GM19397 (cell line): Measurements from ENCODE around the gene LPAR3.
"Not testable (repeated sequence)": the region's sequence is repeated elsewhere in the genome, so short reads cannot be mapped to it uniquely, and the experiment has no call there.

Experiments
- ATAC-seq: cut with Tn5 transposase; IDR thresholded peaks from one replicate; pipeline ENCODE4 v1.9.1; 2021; ENCODE audit warnings: mild to moderate bottlenecking, moderate library complexity; ENCODE audit not compliant: unreplicated experiment

Gene LPAR3

GRCh38 chr1:84907095-84907827 is 14.3 kb upstream of the LPAR3 start:
- ATAC-seq = no peak

GRCh38 chr1:84902727-84903126 is 9.7 kb upstream of the LPAR3 start:
- ATAC-seq = not testable (repeated sequence)

- ATAC-seq = no peak
Observed at GRCh38 chr1:84899969-84900368, 7.0 kb upstream of the LPAR3 start.

- ATAC-seq = no peak
Observed at GRCh38 chr1:84896279-84896678, 3.3 kb upstream of the LPAR3 start.

GRCh38 chr1:84890566-84890965 is 2.4 kb downstream of the LPAR3 start:
- no peak for ATAC-seq

- no peak for ATAC-seq
Observed at GRCh38 chr1:84889437-84889836, 3.6 kb downstream of the LPAR3 start.

GRCh38 chr1:84888753-84889152 is 4.3 kb downstream of the LPAR3 start:
- no peak for ATAC-seq

GRCh38 chr1:84887261-84887934 is 5.6 kb downstream of the LPAR3 start:
- ATAC-seq = no peak

GRCh38 chr1:84885469-84885868 is 7.5 kb downstream of the LPAR3 start:
- no peak for ATAC-seq

- no peak for ATAC-seq
Observed at GRCh38 chr1:84884671-84885389, 8.2 kb downstream of the LPAR3 start.

GRCh38 chr1:84883286-84883685 is 9.7 kb downstream of the LPAR3 start:
- ATAC-seq = no peak

- ATAC-seq = no peak
Observed at GRCh38 chr1:84877592-84877991, 15.4 kb downstream of the LPAR3 start.

- ATAC-seq = no peak
Observed at GRCh38 chr1:84876353-84876752, 16.7 kb downstream of the LPAR3 start.

GRCh38 chr1:84873366-84873765 is 19.6 kb downstream of the LPAR3 start:
- ATAC-seq = no peak

GRCh38 chr1:84872696-84873355 is 20.2 kb downstream of the LPAR3 start:
- ATAC-seq = no peak

GRCh38 chr1:84871181-84871580 is 21.8 kb downstream of the LPAR3 start:
- no peak for ATAC-seq

GRCh38 chr1:84870591-84870990 is 22.4 kb downstream of the LPAR3 start:
- ATAC-seq = no peak

GRCh38 chr1:84869720-84870119 is 23.3 kb downstream of the LPAR3 start:
- no peak for ATAC-seq

GRCh38 chr1:84862810-84863251 is 30.2 kb downstream of the LPAR3 start:
- ATAC-seq = peak; percentile 90

GRCh38 chr1:84861988-84862644 is 30.9 kb downstream of the LPAR3 start:
- no peak for ATAC-seq

- ATAC-seq = no peak
Observed at GRCh38 chr1:84861516-84861915, 31.5 kb downstream of the LPAR3 start.
